H9 (cell line): ENCODE measurements around the gene TBC1D22A. TPM values are rescaled to one million over a fixed set of nuclear protein-coding genes. Genes with fewer than 3 reads are reported as not detected.
"Not testable (repeated sequence)": the region's sequence is repeated elsewhere in the genome, so short reads cannot be mapped to it uniquely, and the experiment has no call there.

Source experiments
- DNase-seq: peaks from one replicate; pipeline ENCODE4 v3.0.0-alpha.2; 2017
- H2AFZ ChIP-seq: one replicate; pipeline ENCODE4 v1.6.1; 2013; ENCODE audit warnings: mild to moderate bottlenecking, low read length, control low read depth, moderate library complexity
- H2AK5ac ChIP-seq: 2 replicates; pipeline ENCODE4 v1.6.1; 2013; ENCODE audit warnings: low read length, control low read depth, mixed read lengths; ENCODE audit not compliant: insufficient read length
- H2BK120ac ChIP-seq: one replicate; pipeline ENCODE4 v1.6.1; 2013; ENCODE audit warnings: low read depth, mild to moderate bottlenecking, low read length, control low read depth, inconsistent platforms; ENCODE audit not compliant: poor library complexity, severe bottlenecking
- H2BK12ac ChIP-seq: 2 replicates; pipeline ENCODE4 v1.6.1; 2013; ENCODE audit warnings: low read length, control low read depth, mixed read lengths, low read depth; ENCODE audit not compliant: insufficient read length
- H2BK15ac ChIP-seq: 2 replicates; pipeline ENCODE4 v1.6.1; 2013; ENCODE audit warnings: low read depth, low read length, control low read depth
- H2BK20ac ChIP-seq: one replicate; pipeline ENCODE4 v1.6.1; 2013; ENCODE audit warnings: low read depth, mild to moderate bottlenecking, low read length, control low read depth, inconsistent platforms; ENCODE audit not compliant: poor library complexity, severe bottlenecking
- H2BK5ac ChIP-seq: 2 replicates; pipeline ENCODE4 v1.6.1; 2013; ENCODE audit warnings: low read length, control low read depth, mixed read lengths; ENCODE audit not compliant: insufficient read length
- H3K14ac ChIP-seq: 2 replicates; pipeline ENCODE4 v1.6.1; 2013; ENCODE audit warnings: low read length, control low read depth; ENCODE audit not compliant: insufficient read depth
- H3K18ac ChIP-seq: 2 replicates; pipeline ENCODE4 v1.6.1; 2013; ENCODE audit warnings: low read depth, mild to moderate bottlenecking, mixed read lengths, low read length, control low read depth; ENCODE audit not compliant: insufficient read length
- H3K23ac ChIP-seq: 2 replicates; pipeline ENCODE4 v1.6.1; 2013; ENCODE audit warnings: low read length, control low read depth, mixed read lengths, low read depth; ENCODE audit not compliant: insufficient read length
- H3K23me2 ChIP-seq: 2 replicates; pipeline ENCODE4 v1.6.1; 2013; ENCODE audit warnings: low read depth, mild to moderate bottlenecking, mixed read lengths, low read length, control low read depth; ENCODE audit not compliant: insufficient read length, poor library complexity, severe bottlenecking
- H3K27ac ChIP-seq: 2 replicates; pipeline ENCODE4 v1.5.1; 2013; ENCODE audit warnings: low read length, control low read depth, mixed read lengths, low read depth; ENCODE audit not compliant: insufficient read length
- H3K27me3 ChIP-seq: 2 replicates; pipeline ENCODE4 v1.6.1; 2013; ENCODE audit warnings: low read length, control low read depth, inconsistent platforms; ENCODE audit not compliant: insufficient read depth
- H3K4ac ChIP-seq: 2 replicates; pipeline ENCODE4 v1.6.1; 2013; ENCODE audit warnings: low read depth, mild to moderate bottlenecking, control low read depth, inconsistent platforms, low read length, moderate library complexity
- H3K4me1 ChIP-seq: 2 replicates; pipeline ENCODE4 v1.6.1; 2013; ENCODE audit warnings: low read length, control low read depth, inconsistent platforms; ENCODE audit not compliant: insufficient read depth
- H3K4me2 ChIP-seq: 2 replicates; pipeline ENCODE4 v1.6.1; 2013; ENCODE audit warnings: low read length, control low read depth, mixed read lengths; ENCODE audit not compliant: insufficient read length, insufficient read depth
- H3K56ac ChIP-seq: 2 replicates; pipeline ENCODE4 v1.6.1; 2013; ENCODE audit warnings: low read depth, mild to moderate bottlenecking, mixed read lengths, low read length, control low read depth; ENCODE audit not compliant: insufficient read length
- H3K79me1 ChIP-seq: 2 replicates; pipeline ENCODE4 v1.6.1; 2013; ENCODE audit warnings: low read depth, mild to moderate bottlenecking, moderate library complexity, low read length, control low read depth, inconsistent platforms; ENCODE audit not compliant: insufficient read depth, poor library complexity, severe bottlenecking
- H3K79me2 ChIP-seq: 2 replicates; pipeline ENCODE4 v1.6.1; 2013; ENCODE audit warnings: low read length, control low read depth, inconsistent platforms; ENCODE audit not compliant: insufficient read depth
- H3K9ac ChIP-seq: 2 replicates; pipeline ENCODE4 v1.6.1; 2013; ENCODE audit warnings: low read length, control low read depth, mixed read lengths; ENCODE audit not compliant: insufficient read length; ENCODE audit errors: extremely low read depth
- H3K9me3 ChIP-seq: one replicate; pipeline ENCODE4 v1.6.1; 2013; ENCODE audit warnings: low read depth, low read length, inconsistent platforms; ENCODE audit not compliant: control insufficient read depth
- H3T11ph ChIP-seq: one replicate; pipeline ENCODE4 v1.6.1; 2013; ENCODE audit warnings: mild to moderate bottlenecking, low read length, control low read depth, inconsistent platforms
- H4K20me1 ChIP-seq: one replicate; pipeline ENCODE4 v1.6.1; 2013; ENCODE audit not compliant: control insufficient read depth, insufficient read length, insufficient read depth
- H4K5ac ChIP-seq: 2 replicates; pipeline ENCODE4 v1.6.1; 2013; ENCODE audit warnings: low read depth, mild to moderate bottlenecking, mixed read lengths, low read length, control low read depth; ENCODE audit not compliant: insufficient read length
- H4K8ac ChIP-seq: replicated peaks from 2 replicates; pipeline ENCODE4 v1.6.1; 2013; ENCODE audit warnings: low read length, control low read depth, mixed read lengths, low read depth; ENCODE audit not compliant: insufficient read length
- H4K91ac ChIP-seq: 2 replicates; pipeline ENCODE4 v1.6.1; 2013; ENCODE audit warnings: low read depth, mild to moderate bottlenecking, moderate library complexity, mixed read lengths, low read length, control low read depth; ENCODE audit not compliant: insufficient read length
- H3K27ac Mint-ChIP-seq, 3 experiments: 2 replicates in 2 of 3; 3 replicates in 1 of 3; pipeline ENCODE4 v1.8.0; 2020 to 2021; ENCODE audit warnings: mixed read lengths in 3 of 3, mild to moderate bottlenecking in 1 of 3, moderate library complexity in 1 of 3
- H3K27me3 Mint-ChIP-seq: 2 replicates; pipeline ENCODE4 v1.8.0; 2021; ENCODE audit warnings: low read depth, mild to moderate bottlenecking, moderate library complexity, mixed read lengths
- H3K36me3 Mint-ChIP-seq, 3 experiments: 2 replicates in 2 of 3; 3 replicates in 1 of 3; pipeline ENCODE4 v1.8.0; 2020 to 2021; ENCODE audit warnings: low read depth in 3 of 3, mixed read lengths in 3 of 3; ENCODE audit not compliant: insufficient read depth in 1 of 3
- H3K4me1 Mint-ChIP-seq, 2 experiments: 2 replicates each; pipeline ENCODE4 v1.8.0; 2020; ENCODE audit warnings: mixed read lengths in 2 of 2
- H3K4me3 Mint-ChIP-seq, 2 experiments: 2 replicates in 1 of 2; 3 replicates in 1 of 2; pipeline ENCODE4 v1.8.0; 2020 to 2021; ENCODE audit warnings: mild to moderate bottlenecking in 2 of 2, mixed read lengths in 2 of 2, moderate library complexity in 1 of 2
- H3K9me3 Mint-ChIP-seq, 2 experiments: 2 replicates in 1 of 2; 3 replicates in 1 of 2; pipeline ENCODE4 v1.8.0; 2020; ENCODE audit warnings: mild to moderate bottlenecking in 2 of 2, mixed read lengths in 2 of 2, moderate library complexity in 1 of 2
- CTCF ChIP-seq: fragments of 200-600 bp; sonication (generic); conservative IDR thresholded peaks from 3 replicates; pipeline ENCODE4 v1.8.0; 2021; ENCODE audit warnings: antibody characterized with exemption, mild to moderate bottlenecking
- WGBS: extraction: QIAGEN DNeasy Blood & Tissue Kit; methylation state at CpG from one replicate; pipeline ENCODE4 v1.1.7; 2013; ENCODE audit warnings: missing lambda C conversion rate, low lambda C conversion rate, mixed read lengths; ENCODE audit not compliant: insufficient read length; ENCODE audit errors: extremely low coverage; 5-methylcytosine and 5-hydroxymethylcytosine counted together
- total RNA-seq: library from RNA; stranded (reverse); gene quantifications from 2 replicates; pipeline ENCODE4 v1.2.1, GENCODE V29; 2021

Gene TBC1D22A
- total RNA-seq, 1 experiment from 2014 or later: 20.8 TPM

GRCh38 chr22:47116426-47117341 is 354.2 kb downstream of the TBC1D22A start:
- Histone ChIP-seq H3K18ac (no peak overlapping the region), H4K5ac (no peak overlapping the region), H3K23ac (no peak overlapping the region), H2BK5ac (no peak overlapping the region), H4K8ac (no peak overlapping the region), H3K27ac (no peak overlapping the region), H3K23me2 (no peaks in the 10 kb centered on the region), H4K91ac (no peak overlapping the region), H2BK15ac (no peak overlapping the region), H2BK12ac (no peak overlapping the region), H3K4me1 (no peaks in the 10 kb centered on the region; the same call in 1 of the 2 replicates), H3K27me3 (no peaks in the 10 kb centered on the region), H2BK120ac (no peak overlapping the region), H3K79me1 (no peaks in the 10 kb centered on the region), H2BK20ac (no peak overlapping the region), H2AFZ (no peak overlapping the region), H3K9ac (no peak overlapping the region), H3K79me2 (no peaks in the 10 kb centered on the region), H4K20me1 (no peaks in the 10 kb centered on the region), H2AK5ac (no peak overlapping the region), H3T11ph (no peak overlapping the region), H3K4ac (no peak overlapping the region), H3K14ac (no peak overlapping the region; the same call in 1 of the 2 replicates), H3K9me3 (no peaks in the 10 kb centered on the region), H3K56ac (no peak overlapping the region), H3K4me2 (no peak overlapping the region)
- Mint-ChIP-seq H3K27me3 (no peaks in the 10 kb centered on the region), H3K4me3 (no peak overlapping the region), H3K4me1 (peaks cover 0 to 5% of the 10 kb centered on the region in 2 experiments; a peak in 2 of 4 replicates), H3K9me3 (no peaks in the 10 kb centered on the region), H3K27ac (peak overlapping the region in 2 of 3 experiments; percentile 28 to 55; a peak in 3 of 7 replicates), H3K36me3 (no peaks in the 10 kb centered on the region)
- no peak for TF ChIP-seq CTCF
- WGBS: no CpG with 5 or more reads among the region's 28 CpGs
- peak; percentile 17 for DNase-seq

- not testable (repeated sequence) for H3K23ac ChIP-seq, H3K4me1 Mint-ChIP-seq, H4K5ac ChIP-seq, H3K4me1 ChIP-seq, H3K27ac ChIP-seq, DNase-seq, H3K4ac ChIP-seq, H3K23me2 ChIP-seq, H3T11ph ChIP-seq, H3K27ac Mint-ChIP-seq, H3K79me2 ChIP-seq, H2BK20ac ChIP-seq, H2BK5ac ChIP-seq, H2BK12ac ChIP-seq, H4K91ac ChIP-seq, H3K4me3 Mint-ChIP-seq, H3K14ac ChIP-seq, H4K20me1 ChIP-seq, H2BK15ac ChIP-seq, H3K36me3 Mint-ChIP-seq, H3K56ac ChIP-seq, H3K18ac ChIP-seq, H3K4me2 ChIP-seq, H3K27me3 Mint-ChIP-seq, H2AFZ ChIP-seq, H2BK120ac ChIP-seq, H3K9me3 Mint-ChIP-seq, H4K8ac ChIP-seq, H3K27me3 ChIP-seq, H3K79me1 ChIP-seq, H3K9ac ChIP-seq, H3K9me3 ChIP-seq, H2AK5ac ChIP-seq
- no CpG with 5 or more reads among the region's 18 CpGs for WGBS
These were observed 355.0 kb downstream of the TBC1D22A start for GRCh38 chr22:47117442-47117841.
